ENCODE results near the gene SOBP.

Gene SOBP

GRCh38 chr6:107531868-107532267 is 42.0 kb downstream of the SOBP start:
- TF ChIP-seq ZNF555 (tag by site-specific recombination; conservative IDR thresholded peaks at IDR 0.05): no peak
- 0 out of 2 replicates have a peak, but pooled peaks have one; percentile 36 for TF ChIP-seq ZBTB17 (tag by site-specific recombination; IDR thresholded peaks at IDR 0.05)
- peak; percentile 69; the same call in 1 of the 2 replicates for TF ChIP-seq ZSCAN4 (tag by site-specific recombination; IDR thresholded peaks at IDR 0.05)

GRCh38 chr6:107532706-107533105 is 42.8 kb downstream of the SOBP start:
- Histone ChIP-seq H3K4me3 (ENCODE audit: low read depth, low read length) (no peak overlapping the region), H3K9me3 (ENCODE audit: control insufficient read depth, insufficient read depth, low read depth, low read length) (no peaks in the 10 kb centered on the region), H3K27ac (ENCODE audit: extremely low read depth, low read depth, low read length) (no peak overlapping the region), H3K4me1 (ENCODE audit: control insufficient read depth, insufficient read depth, low read length) (no peaks in the 10 kb centered on the region), H3K36me3 (ENCODE audit: control insufficient read depth in 2 of 2, insufficient read depth in 1 of 2, low read length in 2 of 2) (peaks cover 3 to 14% of the 10 kb centered on the region in 2 experiments; a peak in 1 of 3 replicates)
- TF ChIP-seq ZNF837 (tag by site-specific recombination; IDR thresholded peaks at IDR 0.05) (no peak), ZSCAN18 (tag by site-specific recombination; IDR thresholded peaks at IDR 0.05) (no peak), ZNF645 (tag by site-specific recombination; IDR thresholded peaks at IDR 0.05) (no peak), ZNF426 (tag by site-specific recombination; IDR thresholded peaks at IDR 0.05) (no peak), ZNF133 (tag by site-specific recombination; IDR thresholded peaks at IDR 0.05) (no peak), YY2 (tag by site-specific recombination; IDR thresholded peaks at IDR 0.05) (no peak), ZBTB26 (tag by site-specific recombination; optimal IDR thresholded peaks at IDR 0.05) (no peak), BCL11A (tag by site-specific recombination; IDR thresholded peaks at IDR 0.05; ENCODE audit: low read depth) (no peak), ZNF391 (tag by site-specific recombination; IDR thresholded peaks at IDR 0.05; ENCODE audit: borderline replicate concordance, low read depth) (no peak), ZNF521 (tag by site-specific recombination; IDR thresholded peaks at IDR 0.05) (no peak), ZBTB6 (tag by site-specific recombination; IDR thresholded peaks at IDR 0.05) (no peak), KLF17 (tag by site-specific recombination; IDR thresholded peaks at IDR 0.05) (no peak), ZNF16 (tag by site-specific recombination; IDR thresholded peaks at IDR 0.05; ENCODE audit: low read depth) (no peak), ZNF600 (tag by site-specific recombination; IDR thresholded peaks at IDR 0.05) (no peak), HIC1 (tag by site-specific recombination; IDR thresholded peaks at IDR 0.05) (no peak), ZNF341 (tag by site-specific recombination; IDR thresholded peaks at IDR 0.05; ENCODE audit: low read depth) (no peak), ZNF114 (tag by site-specific recombination; IDR thresholded peaks at IDR 0.05) (no peak), SP2 (tag by site-specific recombination; IDR thresholded peaks at IDR 0.05) (no peak)
- CTCF ChIA-PET: interaction anchor here (0.5 kb wide), 1 partner anchor 8 kb away, joined by 3 read pairs; no protein-coding TSS in a partner anchor
- POLR2A ChIA-PET: interaction anchor here (0.5 to 1.7 kb wide), 2 partner anchors 39 to 417 kb away, joined by 3 to 5 read pairs; partner anchors contain the start of gene BEND3

More at GRCh38 chr6:107531868-107532267, 42.0 kb downstream of the SOBP start:
- ChIA-PET POLR2A (no interaction called here), CTCF (no interaction called here)
- no peaks in the 10 kb centered on the region for H3K4me1 ChIP-seq (ENCODE audit: control insufficient read depth, insufficient read depth, low read length)
- H3K36me3 ChIP-seq (ENCODE audit: control insufficient read depth in 2 of 2, insufficient read depth in 1 of 2, low read length in 2 of 2): peaks cover 3 to 14% of the 10 kb centered on the region in 2 experiments; a peak in 1 of 3 replicates
- H3K27ac ChIP-seq (ENCODE audit: extremely low read depth, low read depth, low read length): no peak overlapping the region
- H3K9me3 ChIP-seq (ENCODE audit: control insufficient read depth, insufficient read depth, low read depth, low read length): no peaks in the 10 kb centered on the region
- H3K4me3 ChIP-seq (ENCODE audit: low read depth, low read length): no peak overlapping the region

Measured in HEK293 (cell line).